ENCODE measurements around the gene CAPN5.

The CAPN5 gene

GRCh38 chr11:77063861-77064260 is 2.9 kb upstream of the CAPN5 start:
- Histone ChIP-seq H3K4me3 (ENCODE audit: insufficient read length, low read depth) (no peak overlapping the region), H3K9ac (ENCODE audit: insufficient read length, low read depth) (no peak overlapping the region), H3K36me3 (ENCODE audit: insufficient read depth, insufficient read length, low read length) (no peaks in the 10 kb centered on the region), H3K4me1 (ENCODE audit: insufficient read depth, insufficient read length) (peaks cover 3% of the 10 kb centered on the region), H3K27me3 (ENCODE audit: insufficient read depth, insufficient read length) (peaks cover 26% of the 10 kb centered on the region), H3K9me3 (ENCODE audit: insufficient read depth, low read length) (no peaks in the 10 kb centered on the region)
- DNase-seq (ENCODE audit: low read depth, low spot score): no peak
- no peak for TF ChIP-seq ZNF274 (IDR thresholded peaks at IDR 0.05; ENCODE audit: low read depth, low read length)
- TF ChIP-seq YY1 (IDR thresholded peaks at IDR 0.05; ENCODE audit: insufficient read depth, insufficient read length): no peak
- no peak for TF ChIP-seq SUZ12 (IDR thresholded peaks at IDR 0.05; ENCODE audit: extremely low read depth, insufficient read depth, insufficient read length)

- peaks cover 3% of the 10 kb centered on the region for H3K4me1 ChIP-seq (ENCODE audit: insufficient read depth, insufficient read length)
- no peak overlapping the region for H3K9ac ChIP-seq (ENCODE audit: insufficient read length, low read depth)
- no peaks in the 10 kb centered on the region for H3K36me3 ChIP-seq (ENCODE audit: insufficient read depth, insufficient read length, low read length)
- H3K27me3 ChIP-seq (ENCODE audit: insufficient read depth, insufficient read length): peaks cover 26% of the 10 kb centered on the region
- TF ChIP-seq ZNF274 (IDR thresholded peaks at IDR 0.05; ENCODE audit: low read depth, low read length) (no peak), YY1 (IDR thresholded peaks at IDR 0.05; ENCODE audit: insufficient read depth, insufficient read length) (no peak), SUZ12 (IDR thresholded peaks at IDR 0.05; ENCODE audit: extremely low read depth, insufficient read depth, insufficient read length) (no peak)
- no peaks in the 10 kb centered on the region for H3K9me3 ChIP-seq (ENCODE audit: insufficient read depth, low read length)
- DNase-seq (ENCODE audit: low read depth, low spot score): no peak
- no peak overlapping the region for H3K4me3 ChIP-seq (ENCODE audit: insufficient read length, low read depth)
These were observed 2.0 kb upstream of the CAPN5 start for GRCh38 chr11:77064648-77065217.

GRCh38 chr11:77065878-77066228 is 918 bp upstream of the CAPN5 start:
- peak overlapping the region; percentile 67 for H3K9ac ChIP-seq (ENCODE audit: insufficient read length, low read depth)
- H3K4me3 ChIP-seq (ENCODE audit: insufficient read length, low read depth): peak overlapping the region; percentile 43
- no peaks in the 10 kb centered on the region for H3K36me3 ChIP-seq (ENCODE audit: insufficient read depth, insufficient read length, low read length)
- H3K9me3 ChIP-seq (ENCODE audit: insufficient read depth, low read length): no peaks in the 10 kb centered on the region
- peaks cover 26% of the 10 kb centered on the region for H3K27me3 ChIP-seq (ENCODE audit: insufficient read depth, insufficient read length)
- DNase-seq (ENCODE audit: low read depth, low spot score): no peak
- H3K4me1 ChIP-seq (ENCODE audit: insufficient read depth, insufficient read length): peaks cover 3% of the 10 kb centered on the region
- TF ChIP-seq SUZ12 (IDR thresholded peaks at IDR 0.05; ENCODE audit: extremely low read depth, insufficient read depth, insufficient read length): no peak
- TF ChIP-seq YY1 (IDR thresholded peaks at IDR 0.05; ENCODE audit: insufficient read depth, insufficient read length): no peak
- no peak for TF ChIP-seq ZNF274 (IDR thresholded peaks at IDR 0.05; ENCODE audit: low read depth, low read length)

- Histone ChIP-seq H3K27me3 (ENCODE audit: insufficient read depth, insufficient read length) (peaks cover 26% of the 10 kb centered on the region), H3K4me3 (ENCODE audit: insufficient read length, low read depth) (peak overlapping the region; percentile 49), H3K36me3 (ENCODE audit: insufficient read depth, insufficient read length, low read length) (no peaks in the 10 kb centered on the region), H3K9me3 (ENCODE audit: insufficient read depth, low read length) (no peaks in the 10 kb centered on the region), H3K9ac (ENCODE audit: insufficient read length, low read depth) (peak overlapping the region; percentile 32), H3K4me1 (ENCODE audit: insufficient read depth, insufficient read length) (peaks cover 6% of the 10 kb centered on the region)
- DNase-seq (ENCODE audit: low read depth, low spot score): no peak
- TF ChIP-seq SUZ12 (IDR thresholded peaks at IDR 0.05; ENCODE audit: extremely low read depth, insufficient read depth, insufficient read length) (no peak), YY1 (IDR thresholded peaks at IDR 0.05; ENCODE audit: insufficient read depth, insufficient read length) (no peak), ZNF274 (IDR thresholded peaks at IDR 0.05; ENCODE audit: low read depth, low read length) (no peak)
These were observed 1.2 kb downstream of the CAPN5 start for GRCh38 chr11:77067861-77068443.

GRCh38 chr11:77068457-77069335 is 1.9 kb downstream of the CAPN5 start:
- TF ChIP-seq YY1 (IDR thresholded peaks at IDR 0.05; ENCODE audit: insufficient read depth, insufficient read length) (no peak), ZNF274 (IDR thresholded peaks at IDR 0.05; ENCODE audit: low read depth, low read length) (no peak), SUZ12 (IDR thresholded peaks at IDR 0.05; ENCODE audit: extremely low read depth, insufficient read depth, insufficient read length) (no peak)
- Histone ChIP-seq H3K4me1 (ENCODE audit: insufficient read depth, insufficient read length) (peaks cover 13% of the 10 kb centered on the region), H3K9me3 (ENCODE audit: insufficient read depth, low read length) (no peaks in the 10 kb centered on the region), H3K4me3 (ENCODE audit: insufficient read length, low read depth) (no peak overlapping the region), H3K36me3 (ENCODE audit: insufficient read depth, insufficient read length, low read length) (no peaks in the 10 kb centered on the region), H3K27me3 (ENCODE audit: insufficient read depth, insufficient read length) (peaks cover 23% of the 10 kb centered on the region), H3K9ac (ENCODE audit: insufficient read length, low read depth) (no peak overlapping the region)
- DNase-seq (ENCODE audit: low read depth, low spot score): no peak

- Histone ChIP-seq H3K36me3 (ENCODE audit: insufficient read depth, insufficient read length, low read length) (no peaks in the 10 kb centered on the region), H3K27me3 (ENCODE audit: insufficient read depth, insufficient read length) (peaks cover 16% of the 10 kb centered on the region), H3K9me3 (ENCODE audit: insufficient read depth, low read length) (no peaks in the 10 kb centered on the region), H3K9ac (ENCODE audit: insufficient read length, low read depth) (no peak overlapping the region), H3K4me1 (ENCODE audit: insufficient read depth, insufficient read length) (peaks cover 14% of the 10 kb centered on the region), H3K4me3 (ENCODE audit: insufficient read length, low read depth) (no peak overlapping the region)
- no peak for DNase-seq (ENCODE audit: low read depth, low spot score)
- TF ChIP-seq SUZ12 (IDR thresholded peaks at IDR 0.05; ENCODE audit: extremely low read depth, insufficient read depth, insufficient read length): no peak
- TF ChIP-seq YY1 (IDR thresholded peaks at IDR 0.05; ENCODE audit: insufficient read depth, insufficient read length): no peak
- TF ChIP-seq ZNF274 (IDR thresholded peaks at IDR 0.05; ENCODE audit: low read depth, low read length): no peak
These were observed 2.7 kb downstream of the CAPN5 start for GRCh38 chr11:77069336-77069968.
